GF-D8 (cell line): ENCODE results near the gene DES.

Experiments
- DNase-seq: peaks from one replicate; lab custom pipeline; 2025; lab: John Stamatoyannopoulos, UW

DES gene

DNA sequence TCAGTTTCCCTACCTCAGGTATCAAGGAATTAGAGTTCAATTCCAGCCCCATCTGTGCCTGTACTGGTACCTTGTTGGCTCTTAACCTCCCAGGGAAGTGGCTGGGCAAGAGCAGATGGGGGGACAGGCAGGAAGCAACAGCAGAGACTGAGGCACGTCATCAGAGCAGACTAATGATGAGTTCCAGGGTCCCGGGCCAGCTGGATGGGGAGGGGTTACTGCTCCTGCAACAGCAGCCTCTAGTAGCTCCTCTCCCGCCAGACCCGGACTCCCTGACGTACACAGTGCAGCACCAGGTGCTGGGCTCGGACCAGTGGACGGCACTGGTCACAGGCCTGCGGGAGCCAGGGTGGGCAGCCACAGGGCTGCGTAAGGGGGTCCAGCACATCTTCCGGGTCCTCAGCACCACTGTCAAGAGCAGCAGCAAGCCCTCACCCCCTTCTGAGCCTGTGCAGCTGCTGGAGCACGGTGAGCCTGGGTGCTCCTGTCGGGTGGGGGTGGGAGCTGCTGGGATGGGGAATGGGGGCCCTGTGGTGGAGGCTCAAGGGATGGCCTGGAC lies 54.5 kb downstream of the DES start:
- DNase-seq: no peak

DNA sequence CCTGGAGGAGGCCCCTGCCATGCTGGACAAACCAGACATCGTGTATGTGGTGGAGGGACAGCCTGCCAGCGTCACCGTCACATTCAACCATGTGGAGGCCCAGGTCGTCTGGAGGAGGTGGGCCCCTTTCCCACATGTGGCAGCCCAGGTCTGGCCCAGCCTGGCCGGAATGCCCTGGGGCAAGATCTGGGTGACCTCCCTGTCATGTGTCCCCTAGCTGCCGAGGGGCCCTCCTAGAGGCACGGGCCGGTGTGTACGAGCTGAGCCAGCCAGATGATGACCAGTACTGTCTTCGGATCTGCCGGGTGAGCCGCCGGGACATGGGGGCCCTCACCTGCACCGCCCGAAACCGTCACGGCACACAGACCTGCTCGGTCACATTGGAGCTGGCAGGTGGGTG lies 55.3 kb downstream of the DES start:
- DNase-seq: no peak

GRCh38 chr2:219474285-219475060 lies 56.3 kb downstream of the DES start:
- no peak for DNase-seq

GRCh38 chr2:219475278-219475677 lies 57.1 kb downstream of the DES start:
- DNase-seq: no peak

DNA sequence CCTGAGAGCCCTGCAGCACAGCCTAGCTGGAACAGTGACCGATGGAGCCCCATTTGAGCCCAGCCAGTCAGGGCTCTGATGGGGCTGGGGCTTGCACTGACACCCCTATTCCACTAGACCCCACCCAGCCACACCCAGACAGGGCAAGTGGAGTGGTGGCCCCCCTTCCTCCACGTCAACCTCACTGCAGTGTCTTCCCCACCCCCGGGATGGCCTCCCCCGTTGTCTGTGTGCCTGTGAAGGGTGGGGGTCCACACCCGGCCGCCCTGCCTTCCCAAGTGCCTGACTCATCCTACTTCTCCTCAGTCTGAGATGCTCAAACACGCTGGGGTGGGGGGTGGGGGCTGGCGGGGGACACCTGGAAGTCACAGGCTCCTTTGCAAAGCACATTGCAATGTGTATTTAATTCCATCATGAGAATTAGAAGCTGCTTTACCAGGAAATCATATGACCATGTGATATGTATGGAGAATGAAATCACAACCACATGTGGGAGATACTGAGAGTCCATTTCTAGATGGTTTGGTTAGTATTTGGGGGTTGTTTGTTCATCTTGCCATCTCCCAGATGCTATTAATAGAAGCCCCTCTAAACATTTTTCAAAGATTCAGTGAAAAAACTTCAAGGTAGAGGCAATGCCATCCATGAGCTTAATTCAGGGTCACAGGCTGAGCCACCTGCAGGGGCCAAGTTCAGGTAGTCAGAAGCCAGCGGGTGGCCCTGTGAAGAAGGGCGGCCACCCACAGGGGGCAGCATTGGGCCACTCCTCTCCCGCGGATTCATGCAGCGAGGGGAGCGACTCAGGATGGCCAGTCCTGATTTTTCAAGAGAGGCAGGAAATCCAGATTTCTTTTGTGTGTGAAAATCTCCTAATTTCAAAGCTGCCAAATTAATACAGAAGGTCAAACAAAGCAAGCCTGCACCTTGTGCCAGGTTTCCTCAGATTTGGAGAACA lies 57.8 kb downstream of the DES start:
- DNase-seq: no peak
